ENCODE data around the gene CTU2. TPM values are rescaled to one million over a fixed set of nuclear protein-coding genes. Genes with fewer than 3 reads are reported as not detected.

The CTU2 gene
- total RNA-seq, 4 donors from 2014 or later = 9.4 to 9.9 (median 9.5) TPM

DNA sequence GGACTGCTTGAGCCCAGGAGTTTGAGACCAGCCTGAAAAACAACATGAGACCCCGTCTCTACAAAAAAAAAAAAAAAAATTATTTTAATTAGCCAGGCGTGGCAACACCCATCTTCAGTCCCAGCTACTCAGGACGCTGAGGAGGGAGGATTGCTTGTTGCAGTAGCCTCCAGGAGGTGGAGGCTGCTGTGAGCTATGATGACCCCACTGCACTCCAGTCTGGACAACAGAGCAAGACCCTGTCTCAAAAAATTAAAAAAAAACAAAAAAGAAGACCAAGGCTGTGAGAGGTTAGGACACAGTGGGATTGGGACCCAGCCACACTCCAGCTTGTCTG lies 18.7 kb upstream of the CTU2 start:
- no peak for TF ChIP-seq CTCF (IDR thresholded peaks at IDR 0.05)
- no peak for TF ChIP-seq POLR2A (IDR thresholded peaks at IDR 0.05)
- no peak for DNase-seq (ENCODE audit: low spot score in 2 of 2)
- H3K4me3 ChIP-seq (ENCODE audit: low read depth, poor library complexity, severe bottlenecking) = no peak overlapping the region
- WGBS, 2 donors = 54 to 56% methylated on average over 3 of the region's 3 CpGs
- intact Hi-C loops (cut with DNase I; ENCODE audit: low total_unique reads) = no loop called here

DNA sequence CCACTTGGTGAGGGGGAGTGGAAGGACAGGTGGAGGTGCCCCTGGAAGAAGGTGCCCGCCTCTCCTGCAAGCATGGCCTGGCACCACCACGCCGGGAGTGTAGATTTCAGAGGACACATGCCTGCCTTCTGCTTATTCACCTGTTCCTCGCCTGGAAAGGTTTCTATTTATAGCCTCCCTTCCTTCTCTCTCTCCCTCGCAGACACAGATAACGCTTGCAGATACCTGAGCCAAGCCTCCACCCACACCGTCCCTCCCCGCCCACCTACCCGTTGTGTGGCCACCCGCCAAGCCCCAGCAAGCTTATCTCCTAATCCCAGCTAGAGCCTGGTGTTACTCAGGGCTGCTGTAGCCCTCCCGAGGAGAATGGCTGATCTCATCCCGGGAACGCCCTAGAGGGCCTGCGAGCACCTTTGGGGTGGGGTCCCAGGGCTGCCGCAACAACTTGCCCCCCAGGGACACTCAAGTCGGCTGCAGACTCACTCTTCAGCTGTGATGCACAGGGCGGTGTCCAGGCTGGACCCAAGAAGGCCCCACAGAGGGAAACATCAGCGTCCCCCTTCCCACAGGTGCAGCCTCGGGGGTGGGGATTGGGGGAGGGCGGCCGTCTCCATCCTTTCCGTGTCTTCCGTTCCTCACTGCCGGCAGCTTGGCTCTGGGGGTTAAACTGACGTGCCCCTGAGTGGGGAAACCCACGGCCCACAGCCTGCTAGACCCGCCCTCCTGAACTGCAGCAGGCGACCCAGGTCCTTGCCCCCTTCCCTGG lies 18.1 kb upstream of the CTU2 start:
- intact Hi-C loops (cut with DNase I; ENCODE audit: low total_unique reads) = no loop called here
- WGBS, 2 donors = 26 to 34% methylated on average over 19 to 27 of the region's 28 CpGs
- peak in 1 of 2 donors; percentile 84 for DNase-seq (ENCODE audit: low spot score in 2 of 2)
- TF ChIP-seq POLR2A (IDR thresholded peaks at IDR 0.05) = no peak
- no peak for TF ChIP-seq CTCF (IDR thresholded peaks at IDR 0.05)
- no peak overlapping the region for H3K4me3 ChIP-seq (ENCODE audit: low read depth, poor library complexity, severe bottlenecking)

GRCh38 chr16:88690341-88691128 lies 15.8 kb upstream of the CTU2 start:
- 76 to 78% methylated on average over 20 to 21 of the region's 21 CpGs for WGBS, 2 donors
- peak in 1 of 2 donors; percentile 80 for DNase-seq (ENCODE audit: low spot score in 2 of 2)
- TF ChIP-seq CTCF (IDR thresholded peaks at IDR 0.05) (no peak), POLR2A (IDR thresholded peaks at IDR 0.05) (no peak)
- H3K4me3 ChIP-seq (ENCODE audit: low read depth, poor library complexity, severe bottlenecking) = no peak overlapping the region
- intact Hi-C loops (cut with DNase I; ENCODE audit: low total_unique reads) = no loop called here

GRCh38 chr16:88691129-88691813 lies 15.0 kb upstream of the CTU2 start:
- intact Hi-C loops (cut with DNase I; ENCODE audit: low total_unique reads) = no loop called here
- H3K4me3 ChIP-seq (ENCODE audit: low read depth, poor library complexity, severe bottlenecking) = no peak overlapping the region
- TF ChIP-seq CTCF (IDR thresholded peaks at IDR 0.05) = no peak
- TF ChIP-seq POLR2A (IDR thresholded peaks at IDR 0.05) = no peak
- no peak for DNase-seq (ENCODE audit: low spot score in 2 of 2)
- 51 to 75% methylated on average over 29 to 33 of the region's 33 CpGs for WGBS, 2 donors

- no peak for DNase-seq (ENCODE audit: low spot score in 2 of 2)
- H3K4me3 ChIP-seq (ENCODE audit: low read depth, poor library complexity, severe bottlenecking) = no peak overlapping the region
Measured at GRCh38 chr16:88691924-88692560, 14.3 kb upstream of the CTU2 start.

More at GRCh38 chr16:88691924-88692560, 14.3 kb upstream of the CTU2 start:
- intact Hi-C loops (cut with DNase I; ENCODE audit: low total_unique reads) = no loop called here
- TF ChIP-seq CTCF (IDR thresholded peaks at IDR 0.05) (no peak), POLR2A (IDR thresholded peaks at IDR 0.05) (no peak)
- WGBS, 2 donors = 46 to 64% methylated on average over 9 to 19 of the region's 26 CpGs
